MCF 10A (cell line): ENCODE results near the gene NOD2. TPM values are rescaled to one million over a fixed set of nuclear protein-coding genes. Genes with fewer than 3 reads are reported as not detected.

Experiments
- BruUV-seq: library from RNA; stranded (reverse); fragments of 400-500 nt; replicated peaks from 2 replicates; lab custom pipeline; 2021; lab: Mats Ljungman, UMichigan
- CTCF ChIA-PET: fragments of 300-600 bp; sonication (Branson Sonifier 250); formaldehyde crosslinking; extraction: SDS; loops from one replicate; lab custom pipeline; 2021; ENCODE audit warnings: antibody characterized with exemption, inconsistent platforms; lab: Yijun Ruan, JAX
- POLR2A ChIA-PET: fragments of 300-600, 350-650 bp; sonication (Branson Sonifier 250); formaldehyde crosslinking; extraction: SDS; loops from one replicate; lab custom pipeline; 2020; ENCODE audit warnings: antibody characterized with exemption, inconsistent platforms; lab: Yijun Ruan, JAX
- DNase-seq: peaks from one replicate; pipeline ENCODE4 v3.0.0-alpha.2; 2018; ENCODE audit not compliant: unreplicated experiment
- H3K27ac Mint-ChIP-seq: one replicate; pipeline ENCODE4 v1.8.0; 2022; ENCODE audit warnings: mild to moderate bottlenecking, low read depth, mixed read lengths; ENCODE audit not compliant: unreplicated experiment
- H3K27me3 Mint-ChIP-seq: one replicate; pipeline ENCODE4 v1.8.0; 2022; ENCODE audit warnings: mixed read lengths; ENCODE audit not compliant: insufficient read depth, unreplicated experiment
- H3K36me3 Mint-ChIP-seq: one replicate; pipeline ENCODE4 v1.8.0; 2022; ENCODE audit warnings: mild to moderate bottlenecking, moderate library complexity, mixed read lengths; ENCODE audit not compliant: insufficient read depth, unreplicated experiment
- H3K4me1 Mint-ChIP-seq: one replicate; pipeline ENCODE4 v1.8.0; 2022; ENCODE audit warnings: mixed read lengths; ENCODE audit not compliant: insufficient read depth, unreplicated experiment
- H3K4me3 Mint-ChIP-seq: one replicate; pipeline ENCODE4 v1.8.0; 2022; ENCODE audit warnings: mild to moderate bottlenecking, moderate library complexity, mixed read lengths; ENCODE audit not compliant: unreplicated experiment
- H3K9me3 Mint-ChIP-seq: one replicate; pipeline ENCODE4 v1.8.0; 2022; ENCODE audit warnings: mixed read lengths; ENCODE audit not compliant: unreplicated experiment
- CTCF ChIP-seq: fragments of 200-600 bp; IDR thresholded peaks from one replicate; pipeline ENCODE4 v1.8.0; 2022; ENCODE audit warnings: antibody characterized with exemption, mild to moderate bottlenecking; ENCODE audit not compliant: unreplicated experiment
- intact Hi-C: fragments of 100-400 bp; cut with micrococcal nuclease; formaldehyde crosslinking; loops from 2 replicates; pipeline ENCODE4 v1.14.1; 2022
- total RNA-seq: library from RNA; stranded (reverse); gene quantifications from 2 replicates; pipeline ENCODE4 v1.2.3, GENCODE V29; 2022

The NOD2 gene
- total RNA-seq, 1 experiment from 2014 or later, result 1.7 TPM

DNA sequence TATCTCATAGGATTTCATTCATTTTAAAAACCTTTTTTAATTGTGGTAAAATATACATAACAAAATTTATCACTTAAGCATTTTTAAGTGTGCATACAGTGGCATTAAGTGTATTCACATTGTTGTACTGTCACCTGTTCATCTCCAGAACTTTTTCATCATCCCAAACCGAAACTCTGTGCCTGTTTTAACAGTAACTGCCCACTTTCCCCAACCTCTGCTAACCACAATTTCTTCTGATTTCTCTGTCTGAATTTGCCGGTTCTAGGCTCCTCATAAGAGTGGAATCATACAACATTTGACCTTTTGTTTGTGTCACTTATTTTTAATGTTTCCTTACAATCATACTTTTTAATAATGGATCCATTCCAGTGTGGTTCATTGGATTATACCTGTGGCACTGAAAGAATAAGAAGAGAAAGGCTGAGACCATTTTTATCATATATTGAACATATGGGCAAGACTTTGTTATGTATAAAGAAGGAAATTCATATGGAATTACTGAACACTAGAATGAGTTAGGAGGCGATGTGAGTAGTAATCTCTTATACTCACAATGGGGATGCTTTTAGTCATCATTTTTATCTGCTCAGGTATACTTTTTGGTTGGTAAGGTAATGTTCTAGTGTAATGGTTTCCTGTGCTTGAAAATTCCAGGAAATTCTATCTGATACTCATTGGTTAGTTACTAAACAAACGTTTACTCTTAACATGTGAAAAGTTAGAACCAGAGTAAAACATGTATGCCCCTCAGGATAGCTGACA is 59.2 kb downstream of the NOD2 start:
- ChIA-PET POLR2A (no interaction called here), CTCF (interaction anchor here (11.6 kb wide), 1 partner anchor 84 kb away, joined by 251 read pairs; no protein-coding TSS in a partner anchor)
- Mint-ChIP-seq H3K4me3 (no peak overlapping the region), H3K9me3 (no peaks in the 10 kb centered on the region), H3K4me1 (no peaks in the 10 kb centered on the region), H3K27ac (no peak overlapping the region), H3K27me3 (no peaks in the 10 kb centered on the region), H3K36me3 (peaks cover 50% of the 10 kb centered on the region)
- no TSS peak for BruUV-seq
- intact Hi-C loops, result no loop called here
- no peak for DNase-seq
- TF ChIP-seq CTCF, result no peak

GRCh38 chr16:50756473-50756872 is 63.1 kb downstream of the NOD2 start:
- ChIA-PET CTCF (interaction anchor here (1.1 to 2.1 kb wide), 3 partner anchors 9 to 94 kb away, joined by 6 to 12 read pairs (median 10); no protein-coding TSS in a partner anchor), POLR2A (interaction anchor here (1.0 kb wide), 1 partner anchor 10 kb away, joined by 3 read pairs; no protein-coding TSS in a partner anchor)
- peaks cover 52% of the 10 kb centered on the region for H3K36me3 Mint-ChIP-seq
- no peaks in the 10 kb centered on the region for H3K9me3 Mint-ChIP-seq
- H3K27me3 Mint-ChIP-seq, result no peaks in the 10 kb centered on the region
- no peak for TF ChIP-seq CTCF
- no TSS peak for BruUV-seq
- no peak overlapping the region for H3K27ac Mint-ChIP-seq
- intact Hi-C loops, result no loop called here
- no peak overlapping the region for H3K4me3 Mint-ChIP-seq
- no peak for DNase-seq
- H3K4me1 Mint-ChIP-seq, result no peaks in the 10 kb centered on the region

DNA sequence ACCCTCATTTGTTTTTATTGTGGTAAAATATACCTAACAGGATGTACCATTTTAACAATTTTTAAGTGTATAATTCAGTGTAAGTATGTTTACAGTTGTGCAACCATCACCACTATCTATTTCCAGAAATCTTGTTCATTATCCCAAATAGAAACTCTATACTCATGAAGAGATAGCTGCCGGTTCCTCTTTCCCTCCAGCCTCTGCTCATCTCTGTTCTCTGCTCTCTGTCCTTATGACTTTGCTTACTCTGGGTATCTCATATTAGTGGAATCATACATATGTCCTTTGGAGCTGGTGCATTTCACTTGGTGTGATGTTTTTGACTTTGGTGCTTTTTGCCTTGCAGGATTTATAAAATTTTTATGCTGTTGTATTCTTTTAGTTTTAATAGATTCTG is 67.9 kb downstream of the NOD2 start:
- ChIA-PET CTCF (interaction anchor here (0.5 kb wide), 1 partner anchor 98 kb away, joined by 4 read pairs; no protein-coding TSS in a partner anchor), POLR2A (interaction anchor here (1.3 kb wide), 1 partner anchor 10 kb away, joined by 5 read pairs; no protein-coding TSS in a partner anchor)
- H3K36me3 Mint-ChIP-seq, result peaks cover 45% of the 10 kb centered on the region
- TF ChIP-seq CTCF, result no peak
- H3K9me3 Mint-ChIP-seq, result no peaks in the 10 kb centered on the region
- no peaks in the 10 kb centered on the region for H3K4me1 Mint-ChIP-seq
- H3K4me3 Mint-ChIP-seq, result no peak overlapping the region
- H3K27ac Mint-ChIP-seq, result no peak overlapping the region
- no peak for DNase-seq
- intact Hi-C loops, result no loop called here
- BruUV-seq, result no TSS peak
- H3K27me3 Mint-ChIP-seq, result no peaks in the 10 kb centered on the region

DNA sequence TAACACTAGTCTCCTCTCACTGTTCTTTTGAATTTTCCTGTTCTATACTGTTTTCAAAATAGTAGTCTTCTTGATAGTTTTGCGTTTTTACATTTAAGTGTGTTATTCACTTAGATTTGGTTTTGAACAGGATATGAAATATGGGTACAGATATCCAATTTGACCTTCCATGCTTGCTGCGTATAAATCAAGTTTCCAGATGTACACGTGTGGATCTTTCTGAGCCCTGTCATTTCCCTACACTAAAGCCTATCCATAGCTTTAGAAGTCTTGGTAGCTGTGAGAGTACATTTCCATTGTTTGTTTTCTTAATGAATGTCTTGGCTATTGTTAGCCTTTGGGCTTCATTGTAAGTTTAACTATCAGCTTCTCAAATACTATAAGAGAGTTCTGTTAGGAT is 68.8 kb downstream of the NOD2 start:
- H3K4me3 Mint-ChIP-seq, result no peak overlapping the region
- no TSS peak for BruUV-seq
- H3K4me1 Mint-ChIP-seq, result no peaks in the 10 kb centered on the region
- H3K27ac Mint-ChIP-seq, result no peak overlapping the region
- no peaks in the 10 kb centered on the region for H3K27me3 Mint-ChIP-seq
- H3K36me3 Mint-ChIP-seq, result peaks cover 53% of the 10 kb centered on the region
- no peak for DNase-seq
- intact Hi-C loops, result no loop called here
- no peak for TF ChIP-seq CTCF
- ChIA-PET POLR2A (interaction anchor here (0.9 kb wide), 1 partner anchor 16 kb away, joined by 3 read pairs; no protein-coding TSS in a partner anchor), CTCF (interaction anchor here (0.6 kb wide), 1 partner anchor 635 kb away, joined by 3 read pairs; no protein-coding TSS in a partner anchor)
- no peaks in the 10 kb centered on the region for H3K9me3 Mint-ChIP-seq
